ENCODE results near the gene APLF. TPM values are rescaled to one million over a fixed set of nuclear protein-coding genes. Genes with fewer than 3 reads are reported as not detected.

Gene APLF
- total RNA-seq, 1 donor from 2014 or later, result 2.5 TPM

- Histone ChIP-seq H3K36me3 (ENCODE audit: insufficient read depth, low read length) (no peaks in the 10 kb centered on the region), H3K4me3 (ENCODE audit: insufficient read depth, low read depth, low read length) (no peak overlapping the region), H2AFZ (ENCODE audit: low read depth, low read length) (no peak overlapping the region), H4K20me1 (ENCODE audit: insufficient read depth, low read length) (no peaks in the 10 kb centered on the region), H3K27me3 (ENCODE audit: insufficient read depth, low read length) (no peaks in the 10 kb centered on the region), H3K4me2 (ENCODE audit: low read length) (no peak overlapping the region), H3K27ac (ENCODE audit: low read depth, low read length) (no peak overlapping the region), H3K9me3 (ENCODE audit: insufficient read depth, low read depth, low read length) (no peaks in the 10 kb centered on the region), H3K4me1 (ENCODE audit: insufficient read depth, low read length) (no peaks in the 10 kb centered on the region), H3K79me2 (ENCODE audit: insufficient read depth, low read length) (no peaks in the 10 kb centered on the region), H3K9ac (ENCODE audit: low read length) (no peak overlapping the region)
- TF ChIP-seq CTCF (IDR thresholded peaks at IDR 0.05; ENCODE audit: insufficient read depth, low read depth, low read length) (no peak), EZH2 (IDR thresholded peaks at IDR 0.05; ENCODE audit: insufficient read depth, low read length) (no peak)
- no peak overlapping the region for H3K4me3 Mint-ChIP-seq (ENCODE audit: unreplicated experiment)
- no peaks in the 10 kb centered on the region for H3K9me3 Mint-ChIP-seq (ENCODE audit: unreplicated experiment)
- H3K27me3 Mint-ChIP-seq (ENCODE audit: low read depth, unreplicated experiment), result no peaks in the 10 kb centered on the region
- no peak overlapping the region for H3K27ac Mint-ChIP-seq (ENCODE audit: unreplicated experiment)
- H3K4me1 Mint-ChIP-seq (ENCODE audit: low read depth, unreplicated experiment), result peaks cover 17% of the 10 kb centered on the region
- no peak for FAIRE-seq
- DNase-seq (ENCODE audit: low read depth), result no peak
- H3K36me3 Mint-ChIP-seq (ENCODE audit: low read depth, unreplicated experiment), result no peaks in the 10 kb centered on the region
Measured at GRCh38 chr2:68564426-68564825, 97.0 kb downstream of the APLF start.

GRCh38 chr2:68565273-68565672 lies 97.9 kb downstream of the APLF start:
- no peak for DNase-seq (ENCODE audit: low read depth)
- Mint-ChIP-seq H3K27me3 (ENCODE audit: low read depth, unreplicated experiment) (no peaks in the 10 kb centered on the region), H3K4me1 (ENCODE audit: low read depth, unreplicated experiment) (peaks cover 17% of the 10 kb centered on the region), H3K9me3 (ENCODE audit: unreplicated experiment) (no peaks in the 10 kb centered on the region), H3K36me3 (ENCODE audit: low read depth, unreplicated experiment) (no peaks in the 10 kb centered on the region), H3K4me3 (ENCODE audit: unreplicated experiment) (no peak overlapping the region), H3K27ac (ENCODE audit: unreplicated experiment) (no peak overlapping the region)
- Histone ChIP-seq H3K4me1 (ENCODE audit: insufficient read depth, low read length) (no peaks in the 10 kb centered on the region), H2AFZ (ENCODE audit: low read depth, low read length) (no peak overlapping the region), H3K27me3 (ENCODE audit: insufficient read depth, low read length) (no peaks in the 10 kb centered on the region), H3K27ac (ENCODE audit: low read depth, low read length) (no peak overlapping the region), H3K79me2 (ENCODE audit: insufficient read depth, low read length) (no peaks in the 10 kb centered on the region), H3K36me3 (ENCODE audit: insufficient read depth, low read length) (no peaks in the 10 kb centered on the region), H3K4me2 (ENCODE audit: low read length) (no peak overlapping the region), H4K20me1 (ENCODE audit: insufficient read depth, low read length) (no peaks in the 10 kb centered on the region), H3K9me3 (ENCODE audit: insufficient read depth, low read depth, low read length) (no peaks in the 10 kb centered on the region), H3K4me3 (ENCODE audit: insufficient read depth, low read depth, low read length) (no peak overlapping the region), H3K9ac (ENCODE audit: low read length) (no peak overlapping the region)
- TF ChIP-seq CTCF (IDR thresholded peaks at IDR 0.05; ENCODE audit: insufficient read depth, low read depth, low read length) (no peak), EZH2 (IDR thresholded peaks at IDR 0.05; ENCODE audit: insufficient read depth, low read length) (no peak)
- no peak for FAIRE-seq

- H3K27me3 ChIP-seq (ENCODE audit: insufficient read depth, low read length), result no peaks in the 10 kb centered on the region
- Mint-ChIP-seq H3K36me3 (ENCODE audit: low read depth, unreplicated experiment) (no peaks in the 10 kb centered on the region), H3K4me1 (ENCODE audit: low read depth, unreplicated experiment) (peaks cover 17% of the 10 kb centered on the region), H3K27ac (ENCODE audit: unreplicated experiment) (no peak overlapping the region), H3K27me3 (ENCODE audit: low read depth, unreplicated experiment) (no peaks in the 10 kb centered on the region), H3K9me3 (ENCODE audit: unreplicated experiment) (no peaks in the 10 kb centered on the region), H3K4me3 (ENCODE audit: unreplicated experiment) (no peak overlapping the region)
- H3K79me2 ChIP-seq (ENCODE audit: insufficient read depth, low read length), result no peaks in the 10 kb centered on the region
- H2AFZ ChIP-seq (ENCODE audit: low read depth, low read length), result no peak overlapping the region
- no peaks in the 10 kb centered on the region for H3K4me1 ChIP-seq (ENCODE audit: insufficient read depth, low read length)
- H3K36me3 ChIP-seq (ENCODE audit: insufficient read depth, low read length), result no peaks in the 10 kb centered on the region
- no peak for TF ChIP-seq EZH2 (IDR thresholded peaks at IDR 0.05; ENCODE audit: insufficient read depth, low read length)
- no peak for TF ChIP-seq CTCF (IDR thresholded peaks at IDR 0.05; ENCODE audit: insufficient read depth, low read depth, low read length)
- peak; percentile 32 for DNase-seq (ENCODE audit: low read depth)
- no peak overlapping the region for H3K9ac ChIP-seq (ENCODE audit: low read length)
- no peaks in the 10 kb centered on the region for H3K9me3 ChIP-seq (ENCODE audit: insufficient read depth, low read depth, low read length)
- no peak overlapping the region for H3K4me2 ChIP-seq (ENCODE audit: low read length)
- no peak for FAIRE-seq
- H3K4me3 ChIP-seq (ENCODE audit: insufficient read depth, low read depth, low read length), result no peak overlapping the region
- no peaks in the 10 kb centered on the region for H4K20me1 ChIP-seq (ENCODE audit: insufficient read depth, low read length)
- no peak overlapping the region for H3K27ac ChIP-seq (ENCODE audit: low read depth, low read length)
Measured at GRCh38 chr2:68565858-68566257, 98.5 kb downstream of the APLF start.
